Measurements from ENCODE around the gene TRIM46.
A peak's percentile ranks its signal among the peaks of the same experiment; 100 is the strongest.

The TRIM46 gene

DNA sequence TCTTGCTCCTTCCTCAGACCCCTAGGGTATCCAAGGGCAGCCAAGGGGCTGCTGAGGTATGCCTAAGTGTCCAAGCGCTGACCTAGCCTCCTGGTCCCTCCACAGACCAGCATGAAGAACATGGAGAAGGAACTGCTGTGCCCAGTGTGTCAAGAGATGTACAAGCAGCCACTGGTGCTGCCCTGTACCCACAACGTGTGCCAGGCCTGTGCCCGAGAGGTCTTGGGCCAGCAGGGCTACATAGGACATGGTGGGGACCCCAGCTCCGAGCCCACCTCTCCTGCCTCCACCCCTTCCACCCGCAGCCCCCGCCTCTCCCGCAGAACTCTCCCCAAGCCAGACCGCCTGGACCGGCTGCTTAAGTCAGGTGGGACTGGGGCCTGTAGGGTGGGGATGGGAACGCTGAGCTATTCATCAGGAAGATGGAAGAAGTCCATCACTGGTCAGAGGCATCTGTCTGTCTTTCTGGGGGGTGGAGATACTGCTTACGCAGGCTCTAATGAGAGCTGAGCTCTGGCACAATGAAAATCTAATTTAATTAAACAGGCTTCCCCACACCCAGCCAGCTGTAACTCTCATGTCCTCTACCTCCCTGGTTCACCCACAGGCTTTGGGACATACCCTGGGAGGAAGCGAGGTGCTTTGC, 1.8 kb downstream of the TRIM46 start:
- Histone ChIP-seq H3K27ac (ENCODE audit: low read depth, low read length) (no peak overlapping the region), H3K9ac (ENCODE audit: low read depth, low read length) (no peak overlapping the region), H3K4me1 (ENCODE audit: control insufficient read depth, insufficient read depth, low read length) (peaks cover 6% of the 10 kb centered on the region), H3K4me3 (ENCODE audit: low read depth, low read length) (peak overlapping the region; percentile 83), H3K27me3 (ENCODE audit: control insufficient read depth, insufficient read depth, low read length) (no peaks in the 10 kb centered on the region), H3K36me3 (ENCODE audit: control insufficient read depth, insufficient read depth, low read length) (peaks cover 44% of the 10 kb centered on the region), H3K9me3 (ENCODE audit: control insufficient read depth, insufficient read depth, low read length) (no peaks in the 10 kb centered on the region)

DNA sequence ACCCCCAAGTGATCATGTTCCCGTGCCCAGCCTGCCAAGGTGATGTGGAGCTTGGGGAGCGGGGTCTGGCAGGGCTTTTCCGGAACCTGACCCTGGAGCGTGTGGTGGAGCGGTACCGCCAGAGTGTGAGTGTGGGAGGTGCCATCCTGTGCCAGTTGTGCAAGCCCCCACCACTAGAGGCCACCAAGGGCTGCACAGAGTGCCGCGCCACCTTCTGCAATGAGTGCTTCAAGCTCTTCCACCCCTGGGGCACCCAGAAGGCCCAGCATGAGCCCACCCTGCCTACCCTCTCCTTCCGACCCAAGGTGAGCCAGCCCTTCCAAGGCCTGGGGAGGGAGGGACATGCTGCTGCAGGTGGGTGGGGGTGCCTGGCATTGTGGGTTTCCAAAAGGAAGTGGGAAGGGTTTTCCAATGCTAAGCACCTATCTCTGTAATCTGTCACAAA, 2.3 kb downstream of the TRIM46 start:
- Histone ChIP-seq H3K4me1 (ENCODE audit: control insufficient read depth, insufficient read depth, low read length) (peaks cover 6% of the 10 kb centered on the region), H3K27ac (ENCODE audit: low read depth, low read length) (peak overlapping the region; percentile 5), H3K36me3 (ENCODE audit: control insufficient read depth, insufficient read depth, low read length) (peaks cover 41% of the 10 kb centered on the region)

GRCh38 chr1:155176544-155177071, 3.0 kb downstream of the TRIM46 start:
- H3K9ac ChIP-seq (ENCODE audit: low read depth, low read length), result no peak overlapping the region
- no peaks in the 10 kb centered on the region for H3K9me3 ChIP-seq (ENCODE audit: control insufficient read depth, insufficient read depth, low read length)
- no peak overlapping the region for H3K27ac ChIP-seq (ENCODE audit: low read depth, low read length)
- no peak overlapping the region for H3K4me3 ChIP-seq (ENCODE audit: low read depth, low read length)
- peaks cover 6% of the 10 kb centered on the region for H3K4me1 ChIP-seq (ENCODE audit: control insufficient read depth, insufficient read depth, low read length)
- H3K27me3 ChIP-seq (ENCODE audit: control insufficient read depth, insufficient read depth, low read length), result no peaks in the 10 kb centered on the region
- peaks cover 44% of the 10 kb centered on the region for H3K36me3 ChIP-seq (ENCODE audit: control insufficient read depth, insufficient read depth, low read length)

More for the DNA sequence above, 2.3 kb downstream of the TRIM46 start:
- Histone ChIP-seq H3K4me3 (ENCODE audit: low read depth, low read length) (no peak overlapping the region), H3K9me3 (ENCODE audit: control insufficient read depth, insufficient read depth, low read length) (no peaks in the 10 kb centered on the region), H3K9ac (ENCODE audit: low read depth, low read length) (no peak overlapping the region), H3K27me3 (ENCODE audit: control insufficient read depth, insufficient read depth, low read length) (no peaks in the 10 kb centered on the region)

GRCh38 chr1:155177192-155177917, 3.7 kb downstream of the TRIM46 start:
- no peak overlapping the region for H3K4me3 ChIP-seq (ENCODE audit: low read depth, low read length)

DNA sequence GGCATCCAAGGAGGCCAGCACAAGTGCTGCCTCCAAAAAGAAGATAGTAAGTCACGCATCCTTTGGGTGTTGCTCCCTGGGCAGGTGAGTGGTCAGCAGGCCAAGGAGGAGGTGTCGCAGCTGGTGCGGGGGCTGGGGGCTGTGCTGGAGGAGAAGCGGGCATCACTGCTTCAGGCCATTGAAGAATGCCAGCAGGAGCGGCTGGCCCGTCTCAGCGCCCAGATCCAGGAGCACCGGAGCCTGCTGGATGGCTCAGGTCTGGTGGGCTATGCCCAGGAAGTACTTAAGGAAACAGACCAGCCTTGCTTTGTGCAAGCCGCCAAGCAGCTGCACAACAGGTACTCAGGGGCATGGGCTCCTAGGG, 4.3 kb downstream of the TRIM46 start:
- H3K27me3 ChIP-seq (ENCODE audit: control insufficient read depth, insufficient read depth, low read length), result no peaks in the 10 kb centered on the region
- H3K36me3 ChIP-seq (ENCODE audit: control insufficient read depth, insufficient read depth, low read length), result peaks cover 52% of the 10 kb centered on the region
- no peak overlapping the region for H3K27ac ChIP-seq (ENCODE audit: low read depth, low read length)
- no peaks in the 10 kb centered on the region for H3K9me3 ChIP-seq (ENCODE audit: control insufficient read depth, insufficient read depth, low read length)
- H3K9ac ChIP-seq (ENCODE audit: low read depth, low read length), result no peak overlapping the region
- no peak overlapping the region for H3K4me3 ChIP-seq (ENCODE audit: low read depth, low read length)
- H3K4me1 ChIP-seq (ENCODE audit: control insufficient read depth, insufficient read depth, low read length), result no peaks in the 10 kb centered on the region

More at GRCh38 chr1:155177192-155177917, 3.7 kb downstream of the TRIM46 start:
- Histone ChIP-seq H3K9ac (ENCODE audit: low read depth, low read length) (no peak overlapping the region), H3K9me3 (ENCODE audit: control insufficient read depth, insufficient read depth, low read length) (no peaks in the 10 kb centered on the region), H3K27ac (ENCODE audit: low read depth, low read length) (no peak overlapping the region), H3K36me3 (ENCODE audit: control insufficient read depth, insufficient read depth, low read length) (peaks cover 50% of the 10 kb centered on the region), H3K4me1 (ENCODE audit: control insufficient read depth, insufficient read depth, low read length) (peaks cover 1% of the 10 kb centered on the region; the same call in 1 of the 2 replicates), H3K27me3 (ENCODE audit: control insufficient read depth, insufficient read depth, low read length) (no peaks in the 10 kb centered on the region)

- H3K9me3 ChIP-seq (ENCODE audit: control insufficient read depth, insufficient read depth, low read length), result no peaks in the 10 kb centered on the region
- no peaks in the 10 kb centered on the region for H3K4me1 ChIP-seq (ENCODE audit: control insufficient read depth, insufficient read depth, low read length)
- H3K4me3 ChIP-seq (ENCODE audit: low read depth, low read length), result no peak overlapping the region
- H3K27ac ChIP-seq (ENCODE audit: low read depth, low read length), result no peak overlapping the region
- H3K27me3 ChIP-seq (ENCODE audit: control insufficient read depth, insufficient read depth, low read length), result no peaks in the 10 kb centered on the region
- H3K36me3 ChIP-seq (ENCODE audit: control insufficient read depth, insufficient read depth, low read length), result peaks cover 54% of the 10 kb centered on the region
- no peak overlapping the region for H3K9ac ChIP-seq (ENCODE audit: low read depth, low read length)
Observed at GRCh38 chr1:155178441-155179111, 4.9 kb downstream of the TRIM46 start.

DNA sequence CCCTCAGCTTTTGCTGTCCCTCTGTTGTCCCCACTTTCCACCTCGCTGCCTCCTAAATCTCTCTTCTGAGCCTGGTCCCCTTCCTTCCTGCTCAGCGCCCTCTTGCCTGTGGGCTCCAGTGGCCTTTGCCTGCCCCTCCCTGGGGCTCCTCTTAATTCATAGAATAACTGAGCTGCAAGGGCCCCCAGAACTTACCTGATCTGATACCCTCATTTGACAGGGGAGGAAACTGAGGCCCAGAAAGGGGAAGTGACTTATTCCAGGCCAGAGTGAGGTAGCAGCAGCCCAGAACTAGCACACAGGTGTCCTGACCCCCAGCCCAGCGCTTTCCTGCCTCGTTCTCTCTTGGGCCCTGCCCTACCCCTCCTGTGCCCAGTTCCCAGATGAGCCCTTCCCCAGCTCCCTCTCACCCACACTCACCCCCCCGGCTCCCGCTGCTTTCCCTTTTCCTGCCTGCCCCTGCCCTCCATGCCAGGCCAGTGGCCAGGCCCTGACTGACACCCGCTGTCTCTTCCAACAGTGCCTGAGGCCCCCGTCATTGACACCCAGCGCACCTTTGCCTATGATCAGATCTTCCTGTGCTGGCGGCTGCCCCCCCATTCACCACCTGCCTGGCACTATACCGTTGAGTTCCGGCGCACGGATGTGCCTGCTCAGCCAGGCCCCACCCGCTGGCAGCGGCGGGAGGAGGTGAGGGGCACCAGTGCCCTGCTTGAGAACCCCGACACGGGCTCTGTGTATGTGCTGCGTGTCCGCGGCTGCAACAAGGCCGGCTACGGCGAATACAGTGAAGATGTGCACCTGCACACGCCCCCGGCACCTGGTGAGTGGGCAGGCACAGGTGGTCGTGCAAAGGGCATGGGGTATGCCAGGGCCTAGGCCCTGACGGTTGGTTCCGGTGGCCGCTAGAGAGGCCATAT, 5.7 kb downstream of the TRIM46 start:
- H3K27me3 ChIP-seq (ENCODE audit: control insufficient read depth, insufficient read depth, low read length), result no peaks in the 10 kb centered on the region
- H3K36me3 ChIP-seq (ENCODE audit: control insufficient read depth, insufficient read depth, low read length), result peaks cover 61% of the 10 kb centered on the region
- no peaks in the 10 kb centered on the region for H3K4me1 ChIP-seq (ENCODE audit: control insufficient read depth, insufficient read depth, low read length)
- no peak overlapping the region for H3K9ac ChIP-seq (ENCODE audit: low read depth, low read length)
- H3K27ac ChIP-seq (ENCODE audit: low read depth, low read length), result no peak overlapping the region
- no peak overlapping the region for H3K4me3 ChIP-seq (ENCODE audit: low read depth, low read length)
- H3K9me3 ChIP-seq (ENCODE audit: control insufficient read depth, insufficient read depth, low read length), result no peaks in the 10 kb centered on the region

- Histone ChIP-seq H3K9ac (ENCODE audit: low read depth, low read length) (no peak overlapping the region), H3K4me1 (ENCODE audit: control insufficient read depth, insufficient read depth, low read length) (peaks cover 10% of the 10 kb centered on the region), H3K4me3 (ENCODE audit: low read depth, low read length) (no peak overlapping the region), H3K36me3 (ENCODE audit: control insufficient read depth, insufficient read depth, low read length) (peaks cover 58% of the 10 kb centered on the region), H3K27me3 (ENCODE audit: control insufficient read depth, insufficient read depth, low read length) (no peaks in the 10 kb centered on the region), H3K27ac (ENCODE audit: low read depth, low read length) (no peak overlapping the region), H3K9me3 (ENCODE audit: control insufficient read depth, insufficient read depth, low read length) (no peaks in the 10 kb centered on the region)
Observed at GRCh38 chr1:155181371-155182051, 7.9 kb downstream of the TRIM46 start.

- H3K4me3 ChIP-seq (ENCODE audit: low read depth, low read length), result no peak overlapping the region
- H3K27ac ChIP-seq (ENCODE audit: low read depth, low read length), result no peak overlapping the region
- H3K27me3 ChIP-seq (ENCODE audit: control insufficient read depth, insufficient read depth, low read length), result no peaks in the 10 kb centered on the region
- no peaks in the 10 kb centered on the region for H3K9me3 ChIP-seq (ENCODE audit: control insufficient read depth, insufficient read depth, low read length)
- no peak overlapping the region for H3K9ac ChIP-seq (ENCODE audit: low read depth, low read length)
- peaks cover 53% of the 10 kb centered on the region for H3K36me3 ChIP-seq (ENCODE audit: control insufficient read depth, insufficient read depth, low read length)
- peaks cover 14% of the 10 kb centered on the region for H3K4me1 ChIP-seq (ENCODE audit: control insufficient read depth, insufficient read depth, low read length)
Observed at GRCh38 chr1:155182052-155182550, 8.5 kb downstream of the TRIM46 start.

GRCh38 chr1:155183775-155184221, 10.1 kb downstream of the TRIM46 start:
- no peaks in the 10 kb centered on the region for H3K27me3 ChIP-seq (ENCODE audit: control insufficient read depth, insufficient read depth, low read length)
- peaks cover 38% of the 10 kb centered on the region for H3K36me3 ChIP-seq (ENCODE audit: control insufficient read depth, insufficient read depth, low read length)
- no peak overlapping the region for H3K9ac ChIP-seq (ENCODE audit: low read depth, low read length)
- H3K4me1 ChIP-seq (ENCODE audit: control insufficient read depth, insufficient read depth, low read length), result peaks cover 14% of the 10 kb centered on the region
- H3K9me3 ChIP-seq (ENCODE audit: control insufficient read depth, insufficient read depth, low read length), result no peaks in the 10 kb centered on the region
- H3K4me3 ChIP-seq (ENCODE audit: low read depth, low read length), result no peak overlapping the region
- no peak overlapping the region for H3K27ac ChIP-seq (ENCODE audit: low read depth, low read length)

Measured in HUES48 (cell line).